HG03139 (cell line): ENCODE data around the gene STK4.

ENCODE experiments used
- ATAC-seq: cut with Tn5 transposase; IDR thresholded peaks from one replicate; pipeline ENCODE4 v1.9.1; 2021; ENCODE audit not compliant: unreplicated experiment

The STK4 gene

GRCh38 chr20:44966030-44966961 is at the start of gene STK4:
Gene STK4, plus strand, starts transcription at chr20:44966512. Its CDS starts 57 bp downstream, at chr20:44966569.
- ATAC-seq = peak; percentile 58

GRCh38 chr20:44916586-44916985 is 49.7 kb upstream of the STK4 start:
- no peak for ATAC-seq

GRCh38 chr20:44917399-44917798 is 48.9 kb upstream of the STK4 start:
- no peak for ATAC-seq

- ATAC-seq = no peak
These were observed 48.0 kb upstream of the STK4 start for GRCh38 chr20:44918342-44918741.

- ATAC-seq = no peak
These were observed 47.6 kb upstream of the STK4 start for GRCh38 chr20:44918761-44919160.

GRCh38 chr20:44921447-44921846 is 44.9 kb upstream of the STK4 start:
- ATAC-seq = no peak

- ATAC-seq = no peak
These were observed 41.8 kb upstream of the STK4 start for GRCh38 chr20:44924541-44924940.

- ATAC-seq = no peak
These were observed 37.7 kb upstream of the STK4 start for GRCh38 chr20:44928595-44928994.

GRCh38 chr20:44930517-44931168 is 35.7 kb upstream of the STK4 start:
- no peak for ATAC-seq

GRCh38 chr20:44931911-44932310 is 34.4 kb upstream of the STK4 start:
- ATAC-seq = no peak

- no peak for ATAC-seq
These were observed 33.4 kb upstream of the STK4 start for GRCh38 chr20:44932916-44933315.

GRCh38 chr20:44936510-44936909 is 29.8 kb upstream of the STK4 start:
- ATAC-seq = no peak

GRCh38 chr20:44938637-44939036 is 27.7 kb upstream of the STK4 start:
- ATAC-seq = no peak

- no peak for ATAC-seq
These were observed 25.1 kb upstream of the STK4 start for GRCh38 chr20:44941120-44941691.

- no peak for ATAC-seq
These were observed 23.9 kb upstream of the STK4 start for GRCh38 chr20:44942264-44942973.

GRCh38 chr20:44943828-44944227 is 22.5 kb upstream of the STK4 start:
- no peak for ATAC-seq

- no peak for ATAC-seq
These were observed 21.1 kb upstream of the STK4 start for GRCh38 chr20:44945261-44945660.

GRCh38 chr20:44946271-44946852 is 19.9 kb upstream of the STK4 start:
- no peak for ATAC-seq

- ATAC-seq = no peak
These were observed 18.2 kb upstream of the STK4 start for GRCh38 chr20:44948107-44948506.

- ATAC-seq = no peak
These were observed 17.8 kb upstream of the STK4 start for GRCh38 chr20:44948513-44948912.

GRCh38 chr20:44950368-44950767 is 15.9 kb upstream of the STK4 start:
- ATAC-seq = no peak
